ENCODE measurements around the gene TSPAN4. TPM values are rescaled to one million over a fixed set of nuclear protein-coding genes. Genes with fewer than 3 reads are reported as not detected.

TSPAN4 gene
- total and polyA plus RNA-seq, 2 of the 13 experiments (the other 11 are each of a cell fraction or from before 2014, with no cell fraction given), result 31.7 to 68.3 TPM

- POLR2A ChIA-PET, result interaction anchor here (1.3 kb wide), 1 partner anchor 19 kb away, joined by 3 read pairs; no protein-coding TSS in a partner anchor
- no peaks in the 10 kb centered on the region for H4K20me1 ChIP-seq (ENCODE audit: insufficient read depth, low read length)
- no TSS peak for BruUV-seq (replicated peaks)
- DNase-seq (ENCODE audit: low spot score) (no peak), ATAC-seq (no peak), FAIRE-seq (no peak)
- H3K27me3 ChIP-seq (ENCODE audit: control insufficient read depth in 1 of 2, insufficient read depth in 2 of 2, low read length in 2 of 2), result no peaks in the 10 kb centered on the region
- no peak overlapping the region for H3K27ac ChIP-seq (ENCODE audit: extremely low read length, insufficient read depth, low read length)
- TF ChIP-seq POLR2G (IDR thresholded peaks at IDR 0.05; ENCODE audit: low read depth, low read length), result peak; percentile 26; the same call in 1 of the 2 replicates
- peak; percentile 71 for TF ChIP-seq RBM22 (optimal IDR thresholded peaks at IDR 0.05; ENCODE audit: low read length)
- TF ChIP-seq, protein P1, sequence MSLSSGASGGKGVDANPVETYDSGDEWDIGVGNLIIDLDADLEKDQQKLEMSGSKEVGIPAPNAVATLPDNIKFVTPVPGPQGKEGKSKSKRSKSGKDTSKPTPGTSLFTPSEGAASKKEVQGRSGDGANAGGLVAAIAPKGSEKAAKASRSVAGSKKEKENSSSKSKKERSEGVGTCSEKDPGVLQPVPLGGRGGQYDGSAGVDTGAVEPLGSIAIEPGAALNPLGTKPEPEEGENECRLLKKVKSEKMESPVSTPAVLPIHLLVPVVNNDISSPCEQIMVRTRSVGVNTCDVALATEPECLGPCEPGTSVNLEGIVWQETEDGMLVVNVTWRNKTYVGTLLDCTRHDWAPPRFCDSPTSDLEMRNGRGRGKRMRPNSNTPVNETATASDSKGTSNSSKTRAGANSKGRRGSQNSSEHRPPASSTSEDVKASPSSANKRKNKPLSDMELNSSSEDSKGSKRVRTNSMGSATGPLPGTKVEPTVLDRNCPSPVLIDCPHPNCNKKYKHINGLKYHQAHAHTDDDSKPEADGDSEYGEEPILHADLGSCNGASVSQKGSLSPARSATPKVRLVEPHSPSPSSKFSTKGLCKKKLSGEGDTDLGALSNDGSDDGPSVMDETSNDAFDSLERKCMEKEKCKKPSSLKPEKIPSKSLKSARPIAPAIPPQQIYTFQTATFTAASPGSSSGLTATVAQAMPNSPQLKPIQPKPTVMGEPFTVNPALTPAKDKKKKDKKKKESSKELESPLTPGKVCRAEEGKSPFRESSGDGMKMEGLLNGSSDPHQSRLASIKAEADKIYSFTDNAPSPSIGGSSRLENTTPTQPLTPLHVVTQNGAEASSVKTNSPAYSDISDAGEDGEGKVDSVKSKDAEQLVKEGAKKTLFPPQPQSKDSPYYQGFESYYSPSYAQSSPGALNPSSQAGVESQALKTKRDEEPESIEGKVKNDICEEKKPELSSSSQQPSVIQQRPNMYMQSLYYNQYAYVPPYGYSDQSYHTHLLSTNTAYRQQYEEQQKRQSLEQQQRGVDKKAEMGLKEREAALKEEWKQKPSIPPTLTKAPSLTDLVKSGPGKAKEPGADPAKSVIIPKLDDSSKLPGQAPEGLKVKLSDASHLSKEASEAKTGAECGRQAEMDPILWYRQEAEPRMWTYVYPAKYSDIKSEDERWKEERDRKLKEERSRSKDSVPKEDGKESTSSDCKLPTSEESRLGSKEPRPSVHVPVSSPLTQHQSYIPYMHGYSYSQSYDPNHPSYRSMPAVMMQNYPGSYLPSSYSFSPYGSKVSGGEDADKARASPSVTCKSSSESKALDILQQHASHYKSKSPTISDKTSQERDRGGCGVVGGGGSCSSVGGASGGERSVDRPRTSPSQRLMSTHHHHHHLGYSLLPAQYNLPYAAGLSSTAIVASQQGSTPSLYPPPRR (CRISPR knock-in tag; IDR thresholded peaks at IDR 0.05; ENCODE audit: borderline replicate concordance), result no peak
- TF ChIP-seq POLR2A (IDR thresholded peaks at IDR 0.05; ENCODE audit: insufficient read depth in 1 of 2, low read depth in 2 of 2, low read length in 2 of 2), result 0 out of 4 replicates have a peak, but pooled peaks of 1 of the 2 experiments have one; percentile 20
- TF ChIP-seq ZNF563 (CRISPR knock-in tag; IDR thresholded peaks at IDR 0.05), result 0 out of 2 replicates have a peak, but pooled peaks have one; percentile 27
- TF ChIP-seq, protein P2, sequence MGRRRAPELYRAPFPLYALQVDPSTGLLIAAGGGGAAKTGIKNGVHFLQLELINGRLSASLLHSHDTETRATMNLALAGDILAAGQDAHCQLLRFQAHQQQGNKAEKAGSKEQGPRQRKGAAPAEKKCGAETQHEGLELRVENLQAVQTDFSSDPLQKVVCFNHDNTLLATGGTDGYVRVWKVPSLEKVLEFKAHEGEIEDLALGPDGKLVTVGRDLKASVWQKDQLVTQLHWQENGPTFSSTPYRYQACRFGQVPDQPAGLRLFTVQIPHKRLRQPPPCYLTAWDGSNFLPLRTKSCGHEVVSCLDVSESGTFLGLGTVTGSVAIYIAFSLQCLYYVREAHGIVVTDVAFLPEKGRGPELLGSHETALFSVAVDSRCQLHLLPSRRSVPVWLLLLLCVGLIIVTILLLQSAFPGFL (CRISPR knock-in tag; IDR thresholded peaks at IDR 0.05), result no peak
- TF ChIP-seq, protein P3, sequence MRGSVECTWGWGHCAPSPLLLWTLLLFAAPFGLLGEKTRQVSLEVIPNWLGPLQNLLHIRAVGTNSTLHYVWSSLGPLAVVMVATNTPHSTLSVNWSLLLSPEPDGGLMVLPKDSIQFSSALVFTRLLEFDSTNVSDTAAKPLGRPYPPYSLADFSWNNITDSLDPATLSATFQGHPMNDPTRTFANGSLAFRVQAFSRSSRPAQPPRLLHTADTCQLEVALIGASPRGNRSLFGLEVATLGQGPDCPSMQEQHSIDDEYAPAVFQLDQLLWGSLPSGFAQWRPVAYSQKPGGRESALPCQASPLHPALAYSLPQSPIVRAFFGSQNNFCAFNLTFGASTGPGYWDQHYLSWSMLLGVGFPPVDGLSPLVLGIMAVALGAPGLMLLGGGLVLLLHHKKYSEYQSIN (CRISPR knock-in tag; IDR thresholded peaks at IDR 0.05; ENCODE audit: borderline replicate concordance), result no peak
- peak; percentile 89 for TF ChIP-seq AGO2 (optimal IDR thresholded peaks at IDR 0.05; ENCODE audit: low read depth, low read length)
- 0 out of 2 replicates have a peak, but pooled peaks have one; percentile 7 for TF ChIP-seq ZNF891 (CRISPR knock-in tag; IDR thresholded peaks at IDR 0.05)
- H3K4me1 ChIP-seq (ENCODE audit: insufficient read depth, low read length), result no peaks in the 10 kb centered on the region
- H3K36me3 ChIP-seq (replicated peaks in 1 of 2; ENCODE audit: control insufficient read depth in 1 of 2, insufficient read depth in 2 of 2, low read length in 2 of 2), result peaks cover 0 to 3% of the 10 kb centered on the region in 2 experiments; a peak in 2 of 5 replicates
- CTCF ChIA-PET (ENCODE audit: low intra/inter-chr PET ratio, low total read pairs), result no interaction called here
- no peaks in the 10 kb centered on the region for H3K79me2 ChIP-seq (ENCODE audit: insufficient read depth, low read length)
- intact Hi-C loops (cut with micrococcal nuclease; ENCODE audit: unreplicated experiment) (no loop called here), in situ Hi-C loops (cut with HindIII; ENCODE audit: extremely low pct_ligation_motif_present, low pct_unique_long_range_greater_than_20kb) (no loop called here)
- no peak overlapping the region for H3K9ac ChIP-seq (ENCODE audit: insufficient read depth, low read depth, low read length)
- 99% methylated on average over 12 of the region's 24 CpGs for WGBS (ENCODE audit: low lambda C conversion rate)
- no peaks in the 10 kb centered on the region for H3K9me3 ChIP-seq (ENCODE audit: low read length)
- no peak overlapping the region for H2AFZ ChIP-seq (ENCODE audit: low read length)
- no peak overlapping the region for H3K4me2 ChIP-seq (ENCODE audit: low read depth, low read length)
- H3K4me3 ChIP-seq (replicated peaks in 1 of 3; ENCODE audit: insufficient read depth in 1 of 3, low read depth in 2 of 3, low read length in 3 of 3), result no peak overlapping the region
These were observed 20.6 kb downstream of the TSPAN4 start for GRCh38 chr11:863023-863909.
